CD1c-positive myeloid dendritic cell (primary cell): ENCODE data around the gene COMP.

ENCODE experiments used
- DNase-seq: peaks from one replicate; pipeline ENCODE4 v3.0.0-alpha.2; 2016; ENCODE audit errors: extremely low spot score

The COMP gene

GRCh38 chr19:18769989-18770528 is 21.0 kb downstream of the COMP start:
- DNase-seq, result no peak

- no peak for DNase-seq
These were observed 21.9 kb downstream of the COMP start for GRCh38 chr19:18768997-18769891.

GRCh38 chr19:18768046-18768771 is 22.9 kb downstream of the COMP start:
- no peak for DNase-seq

- no peak for DNase-seq
These were observed 25.9 kb downstream of the COMP start for GRCh38 chr19:18765224-18765623.

- DNase-seq, result no peak
These were observed 26.5 kb downstream of the COMP start for GRCh38 chr19:18764591-18765051.

- DNase-seq, result no peak
These were observed 27.2 kb downstream of the COMP start for GRCh38 chr19:18763674-18764590.

- DNase-seq, result no peak
These were observed 28.7 kb downstream of the COMP start for GRCh38 chr19:18762125-18763023.

- no peak for DNase-seq
These were observed 29.5 kb downstream of the COMP start for GRCh38 chr19:18761531-18762110.

GRCh38 chr19:18760440-18761383 is 30.4 kb downstream of the COMP start:
- DNase-seq, result no peak

GRCh38 chr19:18759995-18760426 is 31.1 kb downstream of the COMP start:
- DNase-seq, result no peak

GRCh38 chr19:18759304-18759994 is 31.7 kb downstream of the COMP start:
- DNase-seq, result no peak

GRCh38 chr19:18756896-18757295 is 34.2 kb downstream of the COMP start:
- no peak for DNase-seq

GRCh38 chr19:18754501-18754900 is 36.6 kb downstream of the COMP start:
- DNase-seq, result no peak

- DNase-seq, result no peak
These were observed 39.5 kb downstream of the COMP start for GRCh38 chr19:18751571-18751970.

GRCh38 chr19:18750295-18750970 is 40.7 kb downstream of the COMP start:
- DNase-seq, result no peak

- DNase-seq, result no peak
These were observed 41.5 kb downstream of the COMP start for GRCh38 chr19:18749362-18750231.
